ENCODE data around the gene GKN1. TPM values are rescaled to one million over a fixed set of nuclear protein-coding genes. Genes with fewer than 3 reads are reported as not detected.
A peak's percentile ranks its signal among the peaks of the same experiment; 100 is the strongest.

GKN1 gene
- polyA plus RNA-seq, 1 donor = not detected

DNA sequence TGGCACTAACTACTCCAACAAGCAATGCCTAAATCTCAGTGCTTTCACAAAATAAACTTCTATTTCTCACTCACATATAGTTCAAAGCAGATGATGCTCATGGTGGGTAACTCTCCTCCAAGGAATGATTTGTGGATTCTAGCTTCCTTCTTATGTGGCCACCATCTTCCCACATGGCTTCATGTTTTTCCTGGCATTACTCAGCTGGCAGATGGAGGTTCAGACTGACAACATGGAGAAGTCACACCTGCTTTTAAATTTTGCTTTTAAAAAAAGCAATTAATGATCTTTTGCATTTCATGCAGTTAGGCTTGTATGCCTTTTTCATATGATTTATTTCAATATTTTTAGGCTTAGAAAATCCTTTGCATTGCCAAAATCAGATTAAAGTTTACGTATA, 15.4 kb upstream of the GKN1 start:
- DNase-seq (ENCODE audit: low read depth) = no peak

DNA sequence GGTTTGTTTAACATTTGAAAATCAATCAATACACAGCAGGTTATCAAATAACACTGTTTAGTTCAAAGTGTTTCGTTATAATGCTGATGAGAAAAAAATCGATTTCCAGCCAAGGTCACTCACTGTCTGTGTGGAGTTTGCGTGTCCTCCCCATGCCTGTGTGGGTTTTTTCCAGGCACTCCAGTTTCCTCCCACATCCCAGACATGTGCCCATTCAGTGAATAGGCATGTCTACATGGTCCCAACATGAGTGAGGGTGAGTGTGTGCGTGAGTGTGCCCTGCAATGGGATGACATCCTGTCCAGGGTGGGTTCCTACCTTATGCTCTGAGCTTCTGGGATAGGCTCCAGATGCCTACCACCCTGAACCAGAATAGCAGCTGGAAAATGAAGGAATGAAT, 13.1 kb upstream of the GKN1 start:
- no peak for DNase-seq (ENCODE audit: low read depth)

DNA sequence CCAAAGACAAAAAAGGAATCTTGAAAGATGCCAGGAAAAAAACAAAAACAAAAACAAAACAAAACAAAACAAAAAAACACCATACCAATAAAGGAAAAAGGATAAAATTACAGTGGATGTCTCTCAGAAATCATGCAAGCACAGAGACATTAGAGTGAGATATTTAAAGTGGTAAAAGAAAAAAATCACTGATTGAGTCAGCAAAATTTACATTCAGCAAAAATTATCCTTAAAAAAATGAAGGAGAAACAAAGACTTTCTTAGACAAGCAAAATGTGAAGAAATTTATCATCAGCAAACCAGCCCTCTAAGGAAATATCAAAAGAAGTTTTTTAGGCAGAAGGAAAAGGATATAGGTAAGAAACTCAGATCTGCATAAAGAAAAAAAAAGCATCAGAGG, 10.2 kb upstream of the GKN1 start:
- DNase-seq (ENCODE audit: low read depth) = no peak

DNA sequence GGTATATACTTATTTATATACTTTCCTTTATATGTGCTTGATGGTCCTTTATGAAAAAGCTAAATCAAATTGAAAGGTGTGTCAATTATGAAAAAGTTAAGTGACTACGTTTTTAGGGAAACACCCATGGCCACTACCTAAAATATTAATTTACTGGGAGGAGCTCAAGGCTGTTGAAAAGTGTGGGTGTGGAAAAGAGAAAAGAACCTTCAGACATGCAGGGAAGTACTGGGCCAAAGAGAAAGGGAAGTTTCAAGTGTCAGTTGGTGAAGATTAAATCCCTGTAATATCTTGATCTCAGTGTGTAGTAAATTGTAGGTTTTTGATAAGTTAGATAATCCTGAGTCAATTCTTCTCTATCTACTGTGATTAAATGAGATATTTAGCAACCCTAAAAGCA, 6.2 kb upstream of the GKN1 start:
- DNase-seq (ENCODE audit: low read depth) = no peak

DNA sequence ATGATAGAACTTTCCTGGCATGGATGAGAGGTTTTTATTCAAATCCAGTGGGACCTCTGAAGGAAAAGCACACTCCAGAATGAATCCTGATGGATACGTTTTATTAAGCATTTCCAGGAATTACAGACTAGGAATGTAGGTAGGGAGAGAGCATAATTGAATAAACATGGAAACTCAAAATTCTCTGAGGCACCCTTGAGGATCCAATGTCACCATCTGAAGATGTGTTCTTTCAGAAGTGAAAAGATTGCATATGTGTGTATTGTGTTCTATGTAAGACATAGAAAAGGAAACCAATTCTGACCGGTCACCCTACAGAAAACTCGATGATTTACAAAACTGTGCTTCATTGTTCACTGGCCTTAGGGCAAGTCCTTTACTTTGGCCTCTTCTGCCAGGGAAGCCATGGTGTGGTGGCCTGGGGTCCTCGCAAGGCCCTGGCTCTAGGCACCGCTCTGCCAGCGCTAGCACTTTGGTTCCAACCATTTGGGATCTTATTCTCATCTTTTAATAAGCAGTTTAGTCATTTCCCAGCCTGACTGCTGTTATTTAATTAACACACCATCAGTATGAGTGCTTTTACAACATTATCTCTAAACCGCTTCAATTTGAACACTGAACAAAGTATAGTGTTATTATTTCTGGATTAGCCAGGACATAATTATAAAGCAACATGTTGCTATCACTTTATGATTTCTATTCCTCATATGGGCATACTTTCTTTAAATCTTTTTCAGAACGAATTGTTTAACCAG, 4.5 kb upstream of the GKN1 start:
- DNase-seq (ENCODE audit: low read depth) = no peak

- DNase-seq (ENCODE audit: low read depth) = peak; percentile 79
Measured at GRCh38 chr2:68970566-68971265, 3.7 kb upstream of the GKN1 start.

GRCh38 chr2:68971591-68972231, 2.7 kb upstream of the GKN1 start:
- DNase-seq (ENCODE audit: low read depth) = no peak

DNA sequence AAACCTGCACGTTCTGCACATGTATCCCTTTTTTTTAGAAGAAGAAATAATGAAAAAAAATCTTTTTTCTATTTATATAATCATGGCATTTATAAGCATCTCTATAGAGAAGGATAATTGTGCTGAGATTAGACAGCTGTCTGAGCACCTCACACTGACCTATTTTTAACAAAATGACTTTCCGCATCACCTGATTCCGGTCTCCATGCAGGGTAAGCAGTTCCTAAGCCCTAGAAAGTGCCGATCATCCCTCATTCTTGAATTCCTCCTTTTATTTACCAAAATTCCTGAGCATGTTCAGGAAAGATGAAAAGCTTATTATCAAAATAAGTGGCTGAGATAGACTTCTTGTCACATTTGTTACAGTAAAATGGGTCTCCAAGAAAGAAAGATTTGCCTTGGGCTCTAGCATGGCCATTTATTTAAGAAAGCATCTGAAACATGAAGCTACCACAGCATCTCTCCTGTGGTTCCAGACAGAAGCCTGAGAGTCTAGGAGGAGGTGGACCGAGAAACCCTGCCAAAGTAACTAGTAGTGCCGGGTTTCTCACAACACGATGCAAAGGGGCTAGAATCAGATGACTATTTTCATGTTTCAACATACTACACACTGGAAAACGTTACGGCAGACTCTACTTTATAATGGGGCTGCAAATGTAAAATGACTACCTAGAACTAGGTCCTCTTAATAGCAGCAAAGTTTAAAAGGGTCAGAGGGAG, 670 bp downstream of the GKN1 start:
- DNase-seq (ENCODE audit: low read depth) = no peak

DNA sequence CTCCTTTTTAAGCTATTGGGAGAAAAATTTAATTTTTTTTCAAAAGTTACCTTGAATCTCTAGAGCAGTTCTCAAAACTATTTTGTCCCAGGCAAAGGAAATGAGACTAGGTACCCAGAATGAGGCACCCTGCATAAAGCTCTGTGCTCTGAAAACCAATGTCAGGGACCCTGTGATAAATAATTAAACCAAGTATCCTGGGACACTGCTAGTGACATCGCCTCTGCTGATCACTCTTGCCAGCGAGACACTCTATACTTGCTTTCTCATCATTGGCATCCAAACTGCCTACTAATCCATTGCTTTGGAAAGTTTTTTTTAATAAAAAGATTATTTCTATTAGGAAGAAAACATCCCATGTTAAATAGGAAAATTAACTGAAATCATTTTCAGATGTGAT, 1.4 kb downstream of the GKN1 start:
- no peak for DNase-seq (ENCODE audit: low read depth)

- no peak for DNase-seq (ENCODE audit: low read depth)
Measured at GRCh38 chr2:68977453-68977852, 3.0 kb downstream of the GKN1 start.

GRCh38 chr2:68978098-68978497, 3.7 kb downstream of the GKN1 start:
- no peak for DNase-seq (ENCODE audit: low read depth)

DNA sequence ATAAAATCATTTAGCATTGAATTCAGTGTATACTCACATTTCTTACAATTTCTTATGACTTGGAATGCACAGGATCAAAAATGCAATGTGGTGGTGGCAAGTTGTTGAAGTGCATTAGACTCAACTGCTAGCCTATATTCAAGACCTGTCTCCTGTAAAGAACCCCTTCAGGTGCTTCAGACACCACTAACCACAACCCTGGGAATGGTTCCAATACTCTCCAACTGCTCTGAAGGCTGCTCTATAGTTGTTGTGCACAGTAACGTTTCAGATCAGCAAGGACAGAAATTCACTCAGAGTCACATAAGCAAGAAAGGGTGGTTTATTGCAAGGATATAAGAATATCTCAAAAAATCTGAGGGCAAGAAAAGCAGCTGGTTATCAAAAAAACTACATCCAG, 6.5 kb downstream of the GKN1 start:
- DNase-seq (ENCODE audit: low read depth) = no peak

GRCh38 chr2:68987021-68987503, 12.6 kb downstream of the GKN1 start:
- DNase-seq (ENCODE audit: low read depth) = no peak

DNA sequence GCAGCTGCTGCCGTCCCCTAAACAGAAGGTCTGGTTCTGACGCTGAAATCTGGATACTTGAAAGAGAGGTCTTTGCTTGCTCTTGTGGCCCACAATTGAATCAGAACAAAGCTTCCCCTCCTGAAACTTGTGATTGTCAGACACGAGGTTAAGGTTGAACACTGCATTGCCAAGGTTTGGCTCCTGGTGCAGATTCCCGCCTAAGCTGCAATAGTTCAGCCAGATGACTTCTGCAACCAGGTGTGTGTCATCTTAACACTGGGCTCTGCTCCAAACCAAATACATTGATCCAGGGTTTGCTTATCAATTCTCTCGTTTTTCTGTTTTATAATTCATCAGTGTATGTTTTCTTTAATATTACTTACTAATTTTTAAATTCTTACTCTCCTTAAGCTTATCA, 14.6 kb downstream of the GKN1 start:
- no peak for DNase-seq (ENCODE audit: low read depth)

- no peak for DNase-seq (ENCODE audit: low read depth)
Measured at GRCh38 chr2:68992341-68992740, 17.9 kb downstream of the GKN1 start.

DNA sequence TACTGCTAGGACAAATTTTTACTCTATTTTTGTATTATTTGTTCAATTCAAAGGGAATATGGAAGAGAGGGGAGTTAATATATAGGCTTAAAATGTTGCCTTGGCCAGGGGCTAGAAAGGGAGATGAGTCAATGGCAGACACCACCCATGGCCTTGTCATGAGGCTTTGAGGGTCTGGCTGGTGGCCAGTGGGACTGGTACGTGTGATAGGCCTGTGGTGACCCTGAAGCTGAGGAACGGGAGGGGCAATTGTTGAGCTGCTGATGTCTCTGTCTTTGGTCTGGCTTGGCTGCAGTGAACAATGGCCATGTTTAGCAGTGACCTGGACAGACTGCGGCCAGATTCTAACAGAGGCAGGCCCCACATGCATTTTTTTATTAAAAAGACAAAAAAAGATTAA, 18.5 kb downstream of the GKN1 start:
- DNase-seq (ENCODE audit: low read depth) = no peak

DNA sequence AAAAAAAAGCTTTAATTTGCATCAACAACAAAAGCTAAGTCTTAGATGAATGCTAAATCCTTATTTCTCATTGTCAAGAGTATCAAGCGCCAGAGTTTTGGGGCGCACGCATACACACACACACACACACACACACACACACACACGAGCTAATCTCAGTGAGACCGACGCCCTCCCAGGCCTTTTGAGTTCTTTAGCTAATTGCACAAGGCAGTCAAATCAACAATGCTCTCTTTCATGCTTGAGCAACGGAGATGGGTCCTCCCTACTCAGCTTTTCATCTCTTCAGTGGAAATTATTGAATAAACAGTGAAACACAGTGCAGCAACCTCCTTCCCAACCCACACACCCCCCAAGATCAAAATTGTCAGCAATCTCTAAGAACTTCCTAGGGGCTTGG, 19.2 kb downstream of the GKN1 start:
- no peak for DNase-seq (ENCODE audit: low read depth)

- DNase-seq (ENCODE audit: low read depth) = no peak
Measured at GRCh38 chr2:68994864-68995263, 20.4 kb downstream of the GKN1 start.

GRCh38 chr2:68995916-68996315, 21.5 kb downstream of the GKN1 start:
- no peak for DNase-seq (ENCODE audit: low read depth)

GRCh38 chr2:68997401-68997800, 23.0 kb downstream of the GKN1 start:
- DNase-seq (ENCODE audit: low read depth) = no peak

GRCh38 chr2:69001879-69002278, 27.4 kb downstream of the GKN1 start:
- DNase-seq (ENCODE audit: low read depth) = no peak

- DNase-seq (ENCODE audit: low read depth) = no peak
Measured at GRCh38 chr2:69003731-69004130, 29.3 kb downstream of the GKN1 start.
